Measurements from ENCODE around the gene MAP2K5. TPM values are rescaled to one million over a fixed set of nuclear protein-coding genes. Genes with fewer than 3 reads are reported as not detected.

Gene MAP2K5
- polyA plus RNA-seq, 3 donors = 18.9 to 26.7 (median 21.6) TPM

- no peak for DNase-seq (ENCODE audit: low read depth in 3 of 3, low spot score in 2 of 3)
Observed at GRCh38 chr15:67818464-67818863, 276.0 kb downstream of the MAP2K5 start.

- DNase-seq (ENCODE audit: low read depth in 3 of 3, low spot score in 2 of 3) = no peak
Observed at GRCh38 chr15:67819636-67820035, 277.1 kb downstream of the MAP2K5 start.

DNA sequence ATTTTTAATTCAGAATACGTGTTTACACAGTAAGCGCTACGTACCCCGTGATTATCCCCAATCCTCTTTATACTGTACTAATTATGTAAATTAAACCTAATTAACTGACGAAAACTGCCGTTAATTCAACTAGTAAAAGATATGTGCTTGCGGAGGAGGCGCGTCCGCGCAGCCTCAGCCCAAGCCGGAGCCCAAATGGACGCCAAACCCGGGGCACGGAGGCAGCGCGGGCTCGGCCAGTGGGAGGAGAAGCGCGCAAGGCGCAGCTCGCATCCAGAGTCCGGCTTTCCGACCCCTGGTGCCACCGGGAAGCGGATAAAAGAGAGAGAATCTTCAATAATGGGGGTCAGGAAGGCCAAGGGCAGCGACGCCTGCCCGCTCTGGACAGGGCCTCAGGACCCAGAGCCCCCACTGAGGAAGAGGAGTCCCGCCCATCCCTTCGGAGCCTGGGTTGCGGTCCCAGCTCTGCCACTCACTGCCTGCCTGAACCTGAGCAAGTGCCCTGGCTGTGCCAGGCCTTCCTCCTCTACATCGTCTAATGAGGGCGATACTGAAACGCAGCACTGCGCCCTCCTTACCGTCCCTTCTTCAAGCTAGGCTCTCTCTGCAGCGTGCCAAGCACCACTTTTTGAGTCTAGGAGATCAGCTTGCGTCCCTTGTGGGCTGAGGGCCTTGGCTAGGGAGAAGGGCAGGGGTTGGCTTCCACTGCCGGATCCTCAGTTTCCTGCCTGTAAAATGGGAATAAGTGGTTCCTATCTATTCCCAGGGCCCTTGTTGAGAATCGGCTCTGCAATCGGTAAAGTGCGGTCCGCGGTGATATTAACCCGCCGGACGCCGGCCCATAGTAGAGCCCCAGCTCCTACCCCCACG lies 277.9 kb downstream of the MAP2K5 start:
- DNase-seq (ENCODE audit: low read depth in 3 of 3, low spot score in 2 of 3) = no peak

GRCh38 chr15:67820992-67821783 lies 278.7 kb downstream of the MAP2K5 start:
- DNase-seq (ENCODE audit: low read depth in 3 of 3, low spot score in 2 of 3) = no peak

DNA sequence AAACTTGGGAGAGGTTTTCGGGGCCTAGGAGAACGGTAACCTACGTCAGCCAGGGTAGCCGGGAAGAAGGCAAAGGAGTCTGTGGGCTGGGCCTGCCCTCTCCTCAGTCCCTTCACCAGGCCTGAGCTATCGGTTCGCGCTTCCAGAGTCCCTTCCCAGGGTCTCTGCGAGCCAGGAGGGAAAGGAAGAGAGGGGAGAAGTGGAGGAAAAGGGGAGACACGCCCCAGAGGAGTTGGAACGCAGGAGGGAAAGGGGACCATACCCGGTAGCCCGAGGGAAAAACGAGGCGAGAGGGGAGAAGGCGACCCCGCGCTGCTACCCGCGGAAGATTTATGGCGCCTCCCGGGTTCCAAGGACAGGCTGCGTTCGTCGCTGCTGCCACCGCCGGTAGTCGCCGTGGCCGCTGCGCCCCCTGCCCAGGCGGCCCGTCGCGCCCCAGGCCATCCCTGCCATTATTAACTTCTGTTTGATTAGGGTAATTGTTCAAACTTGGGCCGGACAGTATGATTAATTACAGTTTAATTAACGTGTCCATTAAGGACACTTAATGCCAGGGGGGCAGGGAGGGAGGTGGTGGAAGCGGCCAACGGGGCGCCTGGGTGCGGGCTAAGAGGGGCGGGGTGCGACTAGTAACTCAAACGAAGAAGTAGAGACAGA lies 279.4 kb downstream of the MAP2K5 start:
- no peak for DNase-seq (ENCODE audit: low read depth in 3 of 3, low spot score in 2 of 3)

GRCh38 chr15:67822537-67823313 lies 280.2 kb downstream of the MAP2K5 start:
- DNase-seq (ENCODE audit: low read depth in 3 of 3, low spot score in 2 of 3) = no peak

DNA sequence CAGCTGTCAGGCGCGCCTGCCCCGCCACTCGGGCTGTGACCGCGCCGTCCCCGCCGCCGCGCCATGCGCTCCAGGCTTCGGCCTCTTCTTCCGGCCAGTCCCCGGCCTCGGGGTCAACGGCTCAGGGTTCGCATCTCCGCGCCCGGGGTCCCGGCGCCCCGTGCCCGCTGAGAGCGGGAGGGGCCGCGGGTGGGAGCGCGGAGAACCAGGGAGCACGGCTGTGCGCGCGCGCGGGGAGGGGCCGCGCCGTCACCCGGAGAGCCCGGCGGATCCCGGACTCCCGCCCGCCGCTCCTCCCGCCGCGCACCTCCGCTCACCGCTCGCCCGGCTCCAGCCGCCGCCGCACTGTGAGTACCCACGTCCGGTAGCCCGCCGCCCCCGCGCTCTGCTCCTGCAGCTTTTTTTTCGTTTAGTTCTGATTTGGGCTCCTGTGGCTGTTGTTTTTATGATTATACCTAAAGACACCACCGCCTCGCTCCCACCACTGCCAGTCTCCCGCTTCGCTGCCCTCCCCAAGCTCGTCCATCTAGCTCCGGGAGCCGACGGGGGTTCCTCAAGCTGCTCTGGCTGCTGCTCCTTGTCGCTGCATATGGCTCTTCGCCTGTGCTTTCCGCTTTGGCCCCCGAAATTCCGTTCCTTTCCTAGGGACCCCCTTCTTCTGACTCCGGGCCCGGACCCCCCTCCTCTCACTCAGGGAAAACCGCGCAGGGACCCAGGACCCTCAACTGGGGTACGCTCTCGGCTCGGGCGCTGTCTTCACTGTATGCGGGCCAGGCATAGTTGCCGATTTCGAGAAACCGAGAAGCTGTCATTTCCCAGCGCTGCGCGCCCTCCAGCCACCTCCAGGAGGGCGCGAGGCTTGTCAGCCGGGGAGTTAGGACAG lies 281.1 kb downstream of the MAP2K5 start:
- no peak for DNase-seq (ENCODE audit: low read depth in 3 of 3, low spot score in 2 of 3)

- DNase-seq (ENCODE audit: low read depth in 3 of 3, low spot score in 2 of 3) = no peak
Observed at GRCh38 chr15:67824197-67824968, 281.9 kb downstream of the MAP2K5 start.

- no peak for DNase-seq (ENCODE audit: low read depth in 3 of 3, low spot score in 2 of 3)
Observed at GRCh38 chr15:67824976-67825880, 282.7 kb downstream of the MAP2K5 start, which contains the start of gene SKOR1. Gene SKOR1, plus strand, starts transcription at chr15:67825509. Its CDS starts 94 bp downstream, at chr15:67825603.

- DNase-seq (ENCODE audit: low read depth in 3 of 3, low spot score in 2 of 3) = no peak
Observed at GRCh38 chr15:67825881-67826716, 283.6 kb downstream of the MAP2K5 start.

DNA sequence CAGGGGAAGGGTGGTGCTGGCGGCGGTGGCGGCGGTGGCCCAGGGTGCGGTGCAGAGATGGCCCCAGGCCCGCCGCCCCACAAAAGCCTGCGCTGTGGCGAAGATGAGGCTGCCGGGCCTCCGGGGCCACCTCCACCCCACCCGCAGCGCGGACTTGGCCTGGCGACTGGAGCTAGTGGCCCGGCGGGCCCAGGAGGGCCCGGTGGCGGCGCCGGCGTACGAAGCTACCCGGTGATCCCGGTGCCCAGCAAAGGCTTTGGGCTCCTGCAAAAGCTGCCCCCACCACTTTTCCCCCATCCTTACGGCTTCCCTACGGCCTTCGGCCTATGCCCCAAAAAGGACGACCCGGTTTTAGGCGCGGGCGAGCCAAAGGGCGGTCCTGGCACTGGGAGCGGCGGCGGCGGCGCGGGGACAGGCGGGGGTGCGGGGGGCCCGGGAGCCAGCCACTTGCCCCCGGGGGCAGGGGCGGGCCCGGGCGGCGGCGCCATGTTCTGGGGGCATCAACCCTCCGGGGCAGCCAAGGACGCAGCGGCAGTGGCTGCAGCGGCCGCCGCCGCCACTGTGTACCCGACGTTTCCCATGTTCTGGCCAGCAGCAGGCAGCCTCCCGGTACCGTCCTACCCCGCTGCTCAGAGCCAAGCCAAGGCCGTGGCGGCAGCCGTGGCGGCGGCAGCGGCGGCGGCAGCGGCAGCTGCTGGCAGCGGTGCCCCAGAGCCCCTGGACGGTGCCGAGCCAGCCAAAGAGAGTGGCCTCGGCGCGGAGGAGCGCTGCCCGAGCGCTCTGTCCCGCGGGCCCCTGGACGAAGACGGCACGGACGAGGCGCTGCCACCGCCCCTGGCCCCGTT lies 284.4 kb downstream of the MAP2K5 start:
- DNase-seq (ENCODE audit: low read depth in 3 of 3, low spot score in 2 of 3) = no peak

GRCh38 chr15:67827562-67828277 lies 285.2 kb downstream of the MAP2K5 start:
- DNase-seq (ENCODE audit: low read depth in 3 of 3, low spot score in 2 of 3) = no peak

DNA sequence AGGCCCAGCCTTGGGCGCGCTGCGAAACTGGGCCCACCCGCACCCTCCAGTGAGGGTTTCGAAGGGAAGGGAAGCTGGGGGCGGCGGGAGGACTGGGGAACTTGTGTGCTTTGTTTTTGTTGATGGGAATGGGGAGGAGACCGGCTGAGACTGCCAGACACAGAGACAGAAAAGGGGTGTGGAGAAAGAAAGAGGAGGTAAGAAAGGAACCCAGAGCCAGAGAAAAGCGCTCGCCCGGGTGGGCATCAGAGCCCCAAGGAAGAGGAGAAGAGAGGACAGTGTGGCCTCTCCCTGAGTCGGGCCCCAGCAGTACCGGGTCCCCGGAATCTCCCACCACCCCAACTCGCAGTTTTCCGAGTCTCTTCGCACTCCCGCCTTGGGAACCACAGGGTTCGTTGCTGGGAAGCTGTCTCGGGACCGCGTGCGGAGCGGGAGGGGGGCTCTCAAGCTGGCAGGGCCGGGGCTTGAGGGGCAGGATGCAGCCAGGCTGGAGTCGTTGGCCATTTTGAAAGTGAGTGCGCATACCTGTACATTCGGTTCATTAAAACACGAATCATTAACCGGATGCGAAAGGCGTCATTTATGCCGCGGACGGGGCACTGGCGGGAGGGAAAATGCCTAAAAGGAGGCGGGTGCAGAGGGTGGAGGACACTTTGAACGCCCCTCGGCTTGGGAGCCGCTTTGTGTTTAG lies 285.9 kb downstream of the MAP2K5 start:
- no peak for DNase-seq (ENCODE audit: low read depth in 3 of 3, low spot score in 2 of 3)

DNA sequence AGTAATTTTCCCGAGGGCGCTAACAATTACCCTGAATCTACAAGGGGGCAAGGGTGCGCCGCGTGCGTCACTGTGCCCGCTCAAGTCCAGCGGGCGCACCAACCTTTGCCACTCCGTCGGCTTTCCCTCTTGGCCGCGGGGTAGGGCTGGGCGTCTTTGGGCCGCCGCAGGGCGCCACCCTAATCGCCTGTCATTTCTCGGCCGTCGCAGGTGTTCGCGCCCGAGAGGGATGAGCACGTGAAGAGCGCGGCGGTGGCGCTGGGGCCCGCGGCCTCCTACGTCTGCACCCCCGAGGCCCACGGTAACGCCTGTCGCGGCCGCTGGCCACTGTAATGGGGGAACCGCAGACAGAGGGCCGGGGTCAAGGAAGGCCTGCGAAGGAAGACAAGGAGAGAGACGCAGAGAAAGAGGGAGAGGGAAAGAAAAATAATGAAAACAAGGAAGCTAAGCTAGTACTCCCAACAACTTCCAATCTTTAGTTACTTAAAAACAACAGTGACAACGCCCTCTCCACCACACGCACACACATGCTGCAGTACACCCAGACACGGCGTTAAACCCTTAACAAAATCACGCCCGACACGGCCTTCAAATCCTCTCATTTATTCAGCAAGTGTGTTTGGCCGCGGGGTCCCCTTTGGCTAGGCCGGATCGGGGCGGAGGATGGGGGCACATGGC lies 286.6 kb downstream of the MAP2K5 start:
- no peak for DNase-seq (ENCODE audit: low read depth in 3 of 3, low spot score in 2 of 3)

All from right renal cortex interstitium (tissue), 3 donors.